Liver (tissue), 9 donors: Measurements from ENCODE around the gene ACSBG1. TPM values are rescaled to one million over a fixed set of nuclear protein-coding genes. Genes with fewer than 3 reads are reported as not detected.

Experiments
- DNase-seq: peaks from one replicate; pipeline ENCODE4 v3.0.0-alpha.2; 2017; ENCODE audit warnings: low spot score
- H3K27ac ChIP-seq, 2 donors: one replicate each; pipeline ENCODE4 v1.7.0; 2013; ENCODE audit warnings: inconsistent platforms in 2 of 2, low read length in 2 of 2, control low read depth in 1 of 2, low read depth in 1 of 2, mild to moderate bottlenecking in 1 of 2
- H3K27me3 ChIP-seq, 4 donors: one replicate each; pipeline versions ENCODE4 v1.6.1 to v1.7.0; 2013; ENCODE audit warnings: low read length in 3 of 4, inconsistent platforms in 1 of 4, mild to moderate bottlenecking in 1 of 4, moderate library complexity in 1 of 4; ENCODE audit not compliant: control insufficient read depth in 4 of 4, insufficient read depth in 4 of 4
- H3K36me3 ChIP-seq, 4 donors: one replicate each; pipeline versions ENCODE4 v1.6.1 to v1.7.0; 2013; ENCODE audit warnings: low read length in 3 of 4, mild to moderate bottlenecking in 3 of 4, low read depth in 1 of 4, moderate library complexity in 1 of 4; ENCODE audit not compliant: control insufficient read depth in 4 of 4, insufficient read depth in 3 of 4
- H3K4me1 ChIP-seq, 4 donors: one replicate each; pipeline versions ENCODE4 v1.6.1 to v1.7.0; 2013; ENCODE audit warnings: low read length in 3 of 4, mild to moderate bottlenecking in 3 of 4, moderate library complexity in 1 of 4; ENCODE audit not compliant: control insufficient read depth in 4 of 4, insufficient read depth in 4 of 4
- H3K4me3 ChIP-seq, 3 donors: one replicate each; pipeline versions ENCODE4 v1.6.1 to v1.7.0; 2013; ENCODE audit warnings: low read length in 3 of 3, control low read depth in 1 of 3, low read depth in 1 of 3, mild to moderate bottlenecking in 1 of 3
- H3K9ac ChIP-seq, 2 donors: one replicate each; pipeline ENCODE4 v1.7.0; 2013; ENCODE audit warnings: low read length in 2 of 2, mild to moderate bottlenecking in 2 of 2, moderate library complexity in 2 of 2, control low read depth in 1 of 2, low read depth in 1 of 2
- H3K9me3 ChIP-seq, 4 donors: one replicate each; pipeline versions ENCODE4 v1.6.1 to v1.7.0; 2013; ENCODE audit warnings: low read length in 3 of 4; ENCODE audit not compliant: control insufficient read depth in 4 of 4
- ATF3 ChIP-seq: IDR thresholded peaks from 2 replicates; pipeline ENCODE4 v1.6.1; 2016; ENCODE audit warnings: antibody characterized with exemption
- CTCF ChIP-seq: fragments of 150-350 bp; IDR thresholded peaks from 2 replicates; pipeline ENCODE4 v1.5.1; 2017; ENCODE audit warnings: improper control_type of control experiment, low read depth, low read length; ENCODE audit not compliant: missing input control
- EGR1 ChIP-seq, 2 donors: IDR thresholded peaks; 2 replicates each; pipeline ENCODE4 v1.6.1; 2016 to 2018; ENCODE audit warnings: antibody characterized with exemption in 2 of 2, low read depth in 2 of 2
- FOXA1 ChIP-seq: IDR thresholded peaks from 2 replicates; pipeline ENCODE4 v1.6.1; 2016; ENCODE audit warnings: antibody characterized with exemption
- FOXA2 ChIP-seq: IDR thresholded peaks from 2 replicates; pipeline ENCODE4 v1.6.1; 2016; ENCODE audit warnings: antibody characterized with exemption
- GABPA ChIP-seq, 2 donors: IDR thresholded peaks in 1 of 2; conservative IDR thresholded peaks in 1 of 2; 2 replicates each; pipeline ENCODE4 v1.6.1; 2016; ENCODE audit warnings: antibody characterized with exemption in 2 of 2, mild to moderate bottlenecking in 1 of 2, moderate library complexity in 1 of 2
- HNF4G ChIP-seq: IDR thresholded peaks from 2 replicates; pipeline ENCODE4 v1.6.1; 2016; ENCODE audit warnings: antibody characterized with exemption
- JUND ChIP-seq, 2 donors: IDR thresholded peaks; 2 replicates each; pipeline ENCODE4 v1.6.1; 2016; ENCODE audit warnings: antibody characterized with exemption in 2 of 2
- NR2F2 ChIP-seq: IDR thresholded peaks from 2 replicates; pipeline ENCODE4 v1.6.1; 2016; ENCODE audit warnings: antibody characterized with exemption
- RAD21 ChIP-seq, 2 donors: IDR thresholded peaks; 2 replicates each; pipeline ENCODE4 v1.6.1; 2016; ENCODE audit warnings: antibody characterized with exemption in 2 of 2, mild to moderate bottlenecking in 2 of 2
- RXRA ChIP-seq, 2 donors: IDR thresholded peaks; 2 replicates each; pipeline ENCODE4 v1.6.1; 2017 to 2018; ENCODE audit warnings: antibody characterized with exemption in 2 of 2, mild to moderate bottlenecking in 1 of 2
- SP1 ChIP-seq: IDR thresholded peaks from 2 replicates; pipeline ENCODE4 v1.6.1; 2018; ENCODE audit warnings: antibody characterized with exemption, mild to moderate bottlenecking
- YY1 ChIP-seq: IDR thresholded peaks from 2 replicates; pipeline ENCODE4 v1.6.1; 2016; ENCODE audit warnings: antibody characterized with exemption, mild to moderate bottlenecking
- ZBTB33 ChIP-seq: IDR thresholded peaks from 2 replicates; pipeline ENCODE4 v1.6.1; 2016; ENCODE audit warnings: antibody characterized with exemption
- WGBS: extraction: QIAGEN DNeasy Blood & Tissue Kit; methylation state at CpG from one replicate; pipeline ENCODE4 v1.1.7; 2013; 5-methylcytosine and 5-hydroxymethylcytosine counted together
- polyA plus RNA-seq, 2 donors: library from polyadenylated mRNA; stranded (reverse) in 1 of 2; unstranded in 1 of 2; fragments of 200-250 nt in 1 of 2; fragments of >200 nt in 1 of 2; fragmentation: Nextera tagmentation in 1 of 2; extraction: Ambion mirVana in 1 of 2; gene quantifications; one replicate each; pipeline versions ENCODE4 v1.2.1 to v1.2.3, GENCODE V29; 2013 to 2015
- total RNA-seq, 2 donors: library from RNA; depleted of rRNA; stranded (reverse); fragments of >200 nt; gene quantifications; one replicate each; pipeline ENCODE4 v1.2.3, GENCODE V29; 2014
- TF ChIP-seq, protein P1 (sequence below): IDR thresholded peaks from 2 replicates; pipeline ENCODE4 v1.6.1; 2016; ENCODE audit warnings: antibody characterized with exemption, mild to moderate bottlenecking
- donor health status: healthy.
- donor health status: healthy.
- donor health status: healthy.
- donor health status: healthy.
- donor health status: healthy.

ACSBG1 gene
- total and polyA plus RNA-seq, 4 donors: under 0.01 to 3.8 (median 0.15) TPM

DNA sequence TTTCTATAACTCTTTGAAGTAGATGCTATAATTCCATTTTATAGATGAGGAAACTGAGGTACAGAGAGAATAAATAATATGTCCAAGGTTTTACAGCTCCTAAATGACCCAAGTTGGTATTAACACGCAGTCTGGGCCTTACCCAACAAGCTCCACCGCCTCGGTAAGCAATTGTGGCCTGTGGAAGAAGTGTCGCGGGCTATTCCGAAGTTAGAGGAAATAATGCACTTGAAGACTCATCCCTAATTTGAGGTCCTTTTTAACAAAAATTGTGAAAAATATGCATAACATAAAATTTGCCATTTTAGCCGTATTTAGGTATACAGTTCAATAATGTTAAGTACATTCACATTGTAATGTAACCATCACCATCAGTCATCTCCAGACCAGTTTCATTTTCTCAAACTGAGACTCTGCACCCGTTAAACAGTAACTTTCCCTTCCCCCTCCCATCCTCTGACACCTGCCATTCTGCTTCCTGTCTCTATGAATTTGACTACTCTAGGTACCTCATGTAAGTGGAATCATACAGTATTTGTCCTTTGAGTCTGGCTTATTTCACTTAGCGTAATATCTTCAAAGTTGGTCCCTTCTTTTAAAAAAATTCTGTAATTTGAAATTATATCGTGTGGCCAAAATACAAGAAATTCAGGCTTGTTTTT lies 67.0 kb downstream of the ACSBG1 start (continued):
- no peak for TF ChIP-seq FOXA2

GRCh38 chr15:78164010-78164409 lies 70.4 kb downstream of the ACSBG1 start:
- TF ChIP-seq HNF4G (no peak), YY1 (no peak), ZBTB33 (no peak), ATF3 (no peak), RXRA (IDR thresholded peaks at IDR 0.05) (no peak), SP1 (no peak), JUND (IDR thresholded peaks at IDR 0.05) (no peak), FOXA1 (no peak), CTCF (no peak)
- TF ChIP-seq, protein P1, sequence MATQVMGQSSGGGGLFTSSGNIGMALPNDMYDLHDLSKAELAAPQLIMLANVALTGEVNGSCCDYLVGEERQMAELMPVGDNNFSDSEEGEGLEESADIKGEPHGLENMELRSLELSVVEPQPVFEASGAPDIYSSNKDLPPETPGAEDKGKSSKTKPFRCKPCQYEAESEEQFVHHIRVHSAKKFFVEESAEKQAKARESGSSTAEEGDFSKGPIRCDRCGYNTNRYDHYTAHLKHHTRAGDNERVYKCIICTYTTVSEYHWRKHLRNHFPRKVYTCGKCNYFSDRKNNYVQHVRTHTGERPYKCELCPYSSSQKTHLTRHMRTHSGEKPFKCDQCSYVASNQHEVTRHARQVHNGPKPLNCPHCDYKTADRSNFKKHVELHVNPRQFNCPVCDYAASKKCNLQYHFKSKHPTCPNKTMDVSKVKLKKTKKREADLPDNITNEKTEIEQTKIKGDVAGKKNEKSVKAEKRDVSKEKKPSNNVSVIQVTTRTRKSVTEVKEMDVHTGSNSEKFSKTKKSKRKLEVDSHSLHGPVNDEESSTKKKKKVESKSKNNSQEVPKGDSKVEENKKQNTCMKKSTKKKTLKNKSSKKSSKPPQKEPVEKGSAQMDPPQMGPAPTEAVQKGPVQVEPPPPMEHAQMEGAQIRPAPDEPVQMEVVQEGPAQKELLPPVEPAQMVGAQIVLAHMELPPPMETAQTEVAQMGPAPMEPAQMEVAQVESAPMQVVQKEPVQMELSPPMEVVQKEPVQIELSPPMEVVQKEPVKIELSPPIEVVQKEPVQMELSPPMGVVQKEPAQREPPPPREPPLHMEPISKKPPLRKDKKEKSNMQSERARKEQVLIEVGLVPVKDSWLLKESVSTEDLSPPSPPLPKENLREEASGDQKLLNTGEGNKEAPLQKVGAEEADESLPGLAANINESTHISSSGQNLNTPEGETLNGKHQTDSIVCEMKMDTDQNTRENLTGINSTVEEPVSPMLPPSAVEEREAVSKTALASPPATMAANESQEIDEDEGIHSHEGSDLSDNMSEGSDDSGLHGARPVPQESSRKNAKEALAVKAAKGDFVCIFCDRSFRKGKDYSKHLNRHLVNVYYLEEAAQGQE: no peak
- WGBS: 92% methylated on average over 2 of the region's 2 CpGs
- DNase-seq: no peak
- no peaks in the 10 kb centered on the region for H3K4me1 ChIP-seq
- peaks cover 19 to 62% (median 45%) of the 10 kb centered on the region in 4 donors for H3K36me3 ChIP-seq
- no peak overlapping the region for H3K9ac ChIP-seq
- H3K27ac ChIP-seq: no peak overlapping the region
- no peaks in the 10 kb centered on the region for H3K27me3 ChIP-seq
- no peak overlapping the region for H3K4me3 ChIP-seq
- no peaks in the 10 kb centered on the region for H3K9me3 ChIP-seq

DNA sequence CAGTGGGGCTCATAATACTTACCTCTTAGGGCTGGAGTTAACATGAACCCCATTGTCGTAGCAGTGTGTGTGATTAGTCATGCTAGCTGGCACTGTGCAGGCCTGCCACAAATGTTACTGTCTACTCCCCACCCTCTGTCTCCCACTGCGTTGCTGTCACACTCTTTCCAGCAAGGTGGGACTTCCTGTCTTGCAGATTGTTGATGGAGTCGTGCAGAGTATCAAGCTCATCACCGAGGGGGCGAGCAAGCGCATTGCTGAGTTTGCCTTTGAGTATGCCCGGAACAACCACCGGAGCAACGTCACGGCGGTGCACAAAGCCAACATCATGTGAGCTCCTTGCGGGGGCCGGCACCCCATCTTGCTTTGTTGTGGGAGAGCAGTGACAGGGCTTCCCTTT lies 72.3 kb downstream of the ACSBG1 start:
- H3K9me3 ChIP-seq: no peaks in the 10 kb centered on the region
- no peak overlapping the region for H3K9ac ChIP-seq
- no peak for DNase-seq
- peaks cover 19 to 52% (median 36%) of the 10 kb centered on the region in 4 donors for H3K36me3 ChIP-seq
- no peaks in the 10 kb centered on the region for H3K27me3 ChIP-seq
- no peak overlapping the region for H3K4me3 ChIP-seq
- no peak overlapping the region for H3K27ac ChIP-seq
- no peaks in the 10 kb centered on the region for H3K4me1 ChIP-seq
- 95% methylated on average over 13 of the region's 13 CpGs for WGBS
- no peak for TF ChIP-seq RXRA (IDR thresholded peaks at IDR 0.05)
- no peak for TF ChIP-seq GABPA (IDR thresholded peaks at IDR 0.05 in 1 of 2, conservative IDR thresholded peaks at IDR 0.05 in 1 of 2)
- no peak for TF ChIP-seq HNF4G
- no peak for TF ChIP-seq YY1
- no peak for TF ChIP-seq NR2F2
- no peak for TF ChIP-seq ATF3
- no peak for TF ChIP-seq RAD21 (IDR thresholded peaks at IDR 0.05)
- TF ChIP-seq CTCF: no peak
- TF ChIP-seq, protein P1: no peak
- no peak for TF ChIP-seq EGR1 (IDR thresholded peaks at IDR 0.05; ENCODE audit: low read depth in 2 of 2)
- no peak for TF ChIP-seq FOXA2
